GM19452 (cell line): ENCODE measurements around the gene DPF3.

Experiments used
- ATAC-seq: cut with Tn5 transposase; IDR thresholded peaks from one replicate; pipeline ENCODE4 v1.9.1; 2021; ENCODE audit not compliant: unreplicated experiment

Gene DPF3

DNA sequence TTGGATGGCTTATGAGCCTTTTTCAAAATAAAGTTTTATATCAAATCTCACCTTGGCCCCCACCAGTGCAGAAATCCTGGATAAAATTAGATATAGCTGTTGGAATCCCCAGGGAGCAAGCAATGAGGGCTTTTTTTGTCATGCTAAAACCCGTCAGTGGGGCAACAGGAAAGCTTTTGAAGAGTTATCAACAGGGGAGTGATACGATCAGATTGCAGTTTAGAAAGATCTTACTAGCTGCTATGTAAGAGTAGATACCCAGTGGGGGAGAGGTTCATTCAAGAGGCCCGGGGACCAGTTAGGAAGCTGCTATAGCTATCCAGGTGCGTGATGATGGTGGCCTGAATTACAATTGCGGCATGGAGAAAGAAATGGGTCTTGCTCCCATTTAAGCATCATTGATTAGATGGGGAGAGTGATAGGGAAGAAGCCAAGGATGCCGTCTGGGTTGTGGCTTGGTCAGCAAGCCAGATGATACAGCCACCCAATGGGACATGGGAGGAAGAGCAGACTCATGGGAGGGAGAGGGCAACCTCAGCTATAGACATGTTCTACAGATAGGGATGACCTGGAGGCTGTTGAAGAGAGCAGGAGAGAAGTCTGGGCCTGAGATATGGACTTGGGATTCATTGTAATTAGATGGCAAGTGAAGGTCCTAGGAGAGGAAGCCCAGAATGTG, 272.4 kb downstream of the DPF3 start:
- no peak for ATAC-seq

DNA sequence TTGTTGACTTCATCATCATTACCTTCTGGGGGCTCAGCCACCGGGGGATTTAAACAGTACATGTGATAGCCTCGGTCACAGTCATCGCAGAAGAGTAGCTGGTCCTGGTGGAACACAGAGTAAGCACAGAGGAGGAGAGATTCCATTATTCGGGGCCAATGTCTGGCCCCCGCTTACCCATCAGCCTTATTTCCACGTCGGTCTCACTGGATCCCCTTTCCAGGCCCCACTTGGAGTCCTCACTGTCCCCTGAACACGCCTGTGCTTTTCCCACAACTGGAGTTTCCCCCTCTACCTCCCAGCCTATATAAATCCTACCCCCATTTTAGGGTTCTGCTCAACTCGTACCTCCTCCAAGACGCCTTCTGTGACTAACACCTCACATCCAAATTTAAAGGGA, 274.0 kb downstream of the DPF3 start:
- no peak for ATAC-seq

DNA sequence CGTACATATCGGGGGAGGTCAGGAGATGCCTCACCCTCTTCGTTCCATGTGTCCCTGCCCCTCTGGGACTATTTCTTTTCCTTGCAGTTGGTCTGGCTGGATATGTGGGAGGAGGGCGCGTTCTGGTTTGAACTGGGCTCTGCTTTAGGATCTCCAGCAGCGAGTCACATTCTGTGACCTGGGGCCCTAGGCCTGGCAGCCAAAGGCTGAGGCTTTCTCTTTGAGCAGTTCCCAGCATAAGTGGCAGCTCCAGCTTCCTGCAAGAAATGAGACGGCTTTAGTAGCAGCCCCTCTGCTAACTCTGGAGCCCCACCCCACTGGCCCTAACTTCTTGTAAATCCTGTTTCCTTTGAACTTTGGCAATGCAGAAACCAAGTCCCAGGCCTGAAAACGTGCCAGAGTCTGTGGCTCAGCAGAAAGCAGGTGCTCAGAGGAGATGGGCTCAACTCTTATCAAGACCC, 274.8 kb downstream of the DPF3 start:
- no peak for ATAC-seq

DNA sequence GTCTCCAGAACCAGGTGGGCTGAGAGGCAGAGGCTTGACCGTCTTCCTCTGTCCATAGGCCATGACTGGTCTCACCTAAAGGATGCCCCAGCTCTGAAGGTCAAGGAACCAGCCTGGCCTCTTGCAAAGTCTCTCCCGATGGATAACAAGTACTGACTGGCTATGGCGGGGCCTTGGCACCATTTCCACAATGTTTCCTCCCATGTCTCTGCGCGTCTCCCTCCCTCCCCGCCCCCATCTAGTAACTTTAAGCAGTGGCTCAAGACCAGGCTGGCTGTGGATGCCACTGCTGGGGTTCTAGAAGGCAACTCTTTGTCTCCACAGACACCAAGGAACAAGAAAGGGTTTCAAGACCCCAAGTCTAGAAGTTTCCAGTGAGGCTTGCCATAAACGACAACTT, 275.5 kb downstream of the DPF3 start:
- no peak for ATAC-seq

DNA sequence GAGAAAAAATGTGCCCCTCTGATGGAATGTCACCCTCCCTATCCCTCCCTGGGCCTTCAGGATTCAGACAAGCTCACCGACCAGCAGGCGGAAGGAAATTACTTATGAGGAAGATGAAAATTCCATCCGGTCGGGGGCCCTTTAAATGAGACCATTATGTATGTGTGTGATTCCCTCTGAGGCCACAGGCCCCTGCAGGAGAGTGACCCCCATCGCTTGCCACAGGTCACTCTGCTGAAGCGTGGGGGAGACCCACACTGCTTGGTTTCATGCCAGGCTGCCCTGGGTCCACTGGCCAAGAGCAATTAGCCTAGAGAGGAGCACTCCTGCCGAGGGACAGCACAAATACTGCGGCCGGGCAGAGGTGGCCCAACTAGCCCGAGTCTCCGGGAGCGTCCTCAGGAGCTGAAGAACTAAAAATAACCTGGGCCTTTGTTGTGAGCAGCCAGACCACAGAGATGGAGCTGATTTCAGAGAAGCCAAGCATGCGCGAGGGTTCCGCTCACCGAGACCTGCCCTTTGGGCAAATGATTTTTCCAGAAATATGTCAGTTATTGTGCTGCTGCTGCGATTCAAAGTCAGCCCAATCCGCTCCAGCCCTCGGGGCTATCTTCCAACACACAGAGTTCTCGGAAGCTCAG, 276.4 kb downstream of the DPF3 start:
- ATAC-seq = no peak

DNA sequence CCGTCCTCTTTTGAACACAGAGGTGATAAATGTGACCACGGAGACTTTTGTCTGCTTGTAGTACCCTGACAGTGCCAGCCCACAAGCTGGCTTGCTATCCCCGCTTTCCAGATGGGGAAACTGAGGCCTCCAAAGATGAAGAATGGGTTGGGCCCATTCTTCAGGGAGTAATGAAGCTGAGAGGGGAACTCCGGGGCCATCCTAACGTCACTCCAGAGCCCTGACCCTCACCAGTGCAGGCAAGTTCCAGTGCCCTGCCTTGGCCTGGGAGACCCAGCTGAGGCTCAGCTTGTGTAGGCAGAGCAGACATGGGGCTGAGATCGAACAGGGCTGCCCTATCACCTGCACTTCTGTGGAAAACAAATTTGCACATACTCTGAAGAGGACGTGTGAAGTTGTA, 277.1 kb downstream of the DPF3 start:
- ATAC-seq = no peak

DNA sequence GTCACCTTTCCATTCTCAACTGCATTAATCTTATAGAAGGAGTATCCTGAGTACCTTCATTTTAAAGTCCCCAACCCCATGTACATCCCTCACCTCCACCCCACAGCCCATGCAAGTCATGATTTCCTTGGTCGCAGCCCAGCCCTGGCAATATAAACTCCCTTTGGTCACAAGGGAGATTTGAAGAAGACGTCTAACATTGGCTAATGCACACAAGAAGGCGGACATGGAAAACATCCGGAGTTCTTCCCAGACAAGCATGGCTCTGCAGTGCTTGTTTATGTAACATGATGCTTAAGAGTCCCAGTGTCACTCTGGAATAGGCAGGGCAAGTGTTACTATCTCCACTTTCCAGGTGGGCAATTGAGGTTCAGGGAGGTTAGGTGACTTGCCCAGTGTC, 277.6 kb downstream of the DPF3 start:
- ATAC-seq = no peak

DNA sequence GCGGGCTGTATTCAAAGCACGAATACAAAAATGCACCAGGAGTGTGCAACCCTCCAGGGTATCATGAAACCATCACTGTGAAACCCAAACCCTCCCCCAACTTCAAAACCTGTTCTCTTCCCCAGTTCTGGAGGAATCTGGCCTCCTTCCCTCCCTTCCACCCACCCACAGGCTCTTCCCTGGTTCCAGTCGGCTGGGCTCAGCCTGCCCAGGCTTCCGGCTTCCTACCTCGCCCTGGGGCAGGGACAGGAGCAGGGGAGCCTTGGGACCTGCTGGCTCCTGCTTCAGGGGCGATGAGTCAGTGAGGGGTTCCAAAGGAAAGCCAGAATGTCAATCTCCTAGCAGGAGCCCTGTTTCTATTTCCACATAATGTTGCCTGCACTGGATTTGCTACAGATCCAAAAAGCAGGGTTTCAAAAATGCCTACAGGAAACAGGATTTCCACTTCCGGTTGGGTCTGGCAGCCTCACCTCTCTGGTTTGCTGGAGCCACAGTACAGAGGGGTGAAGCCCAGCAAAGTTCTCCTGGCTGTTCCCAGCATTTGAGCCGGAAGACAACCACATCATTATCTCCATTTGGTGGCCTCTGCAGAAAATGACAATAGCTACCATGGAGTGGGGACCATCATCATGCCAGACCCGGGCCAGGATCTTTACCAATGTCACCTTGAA, 278.3 kb downstream of the DPF3 start:
- ATAC-seq = no peak

DNA sequence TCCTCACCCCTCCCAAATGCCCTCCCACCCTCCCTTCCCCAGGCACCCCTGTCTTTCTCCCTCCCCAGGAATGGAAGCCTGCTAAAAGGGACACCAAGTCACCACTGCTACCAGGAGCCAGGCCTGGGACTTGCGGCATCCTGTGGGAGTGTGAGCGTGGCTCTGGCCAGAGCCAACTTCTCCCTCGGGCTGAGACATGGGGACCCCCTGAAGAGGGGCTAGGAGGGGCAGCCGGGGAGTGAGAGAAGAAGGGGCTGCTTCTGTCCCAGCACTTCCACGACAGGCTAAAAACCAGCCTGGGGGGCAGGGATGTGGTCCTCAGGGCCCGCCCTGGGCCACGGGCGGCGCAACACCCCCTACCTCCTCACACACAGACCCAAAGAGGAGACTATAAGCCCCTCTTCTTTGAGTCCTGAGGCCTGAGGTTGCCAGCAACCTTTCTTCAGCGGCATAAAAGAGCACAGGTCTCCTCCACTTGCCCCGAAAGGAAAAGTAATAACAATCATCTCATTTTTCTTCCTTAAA, 278.9 kb downstream of the DPF3 start:
- ATAC-seq = no peak

DNA sequence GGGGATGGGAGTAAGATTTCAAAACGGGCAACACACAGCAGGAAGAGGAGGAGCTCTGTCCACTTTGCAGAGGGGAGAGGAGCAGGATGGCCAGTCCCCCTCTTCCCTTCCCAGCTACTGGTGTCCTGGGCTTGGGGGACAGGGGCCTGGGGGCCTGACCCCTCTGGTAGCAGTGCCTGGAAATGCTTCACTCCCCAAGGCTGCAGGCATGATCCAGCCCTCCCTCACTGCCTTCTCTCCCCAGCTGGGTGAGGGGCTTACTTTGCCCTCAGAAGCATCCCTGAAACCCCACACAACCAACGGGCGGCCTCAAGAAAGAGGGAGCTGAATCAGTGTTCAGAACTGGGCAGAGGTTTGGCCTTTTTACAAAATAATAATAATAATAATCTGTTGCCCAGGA, 279.5 kb downstream of the DPF3 start:
- no peak for ATAC-seq

DNA sequence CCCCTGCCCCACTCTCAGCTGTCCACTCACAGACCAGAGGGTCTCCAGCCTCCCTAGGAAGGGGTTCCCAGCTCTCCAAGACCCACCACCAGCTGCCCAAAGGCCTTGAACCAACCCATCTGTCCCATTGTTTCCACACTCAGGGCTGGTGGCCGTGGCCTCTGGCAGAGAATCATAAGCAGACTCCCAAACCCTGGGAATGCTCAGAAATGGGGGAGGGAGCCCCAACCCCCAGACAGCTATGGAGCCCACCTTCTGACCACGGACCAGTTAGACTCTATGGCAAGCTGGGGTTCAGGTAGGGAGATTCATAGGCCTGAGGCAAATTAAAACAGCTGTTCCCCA, 280.0 kb downstream of the DPF3 start:
- ATAC-seq = no peak

DNA sequence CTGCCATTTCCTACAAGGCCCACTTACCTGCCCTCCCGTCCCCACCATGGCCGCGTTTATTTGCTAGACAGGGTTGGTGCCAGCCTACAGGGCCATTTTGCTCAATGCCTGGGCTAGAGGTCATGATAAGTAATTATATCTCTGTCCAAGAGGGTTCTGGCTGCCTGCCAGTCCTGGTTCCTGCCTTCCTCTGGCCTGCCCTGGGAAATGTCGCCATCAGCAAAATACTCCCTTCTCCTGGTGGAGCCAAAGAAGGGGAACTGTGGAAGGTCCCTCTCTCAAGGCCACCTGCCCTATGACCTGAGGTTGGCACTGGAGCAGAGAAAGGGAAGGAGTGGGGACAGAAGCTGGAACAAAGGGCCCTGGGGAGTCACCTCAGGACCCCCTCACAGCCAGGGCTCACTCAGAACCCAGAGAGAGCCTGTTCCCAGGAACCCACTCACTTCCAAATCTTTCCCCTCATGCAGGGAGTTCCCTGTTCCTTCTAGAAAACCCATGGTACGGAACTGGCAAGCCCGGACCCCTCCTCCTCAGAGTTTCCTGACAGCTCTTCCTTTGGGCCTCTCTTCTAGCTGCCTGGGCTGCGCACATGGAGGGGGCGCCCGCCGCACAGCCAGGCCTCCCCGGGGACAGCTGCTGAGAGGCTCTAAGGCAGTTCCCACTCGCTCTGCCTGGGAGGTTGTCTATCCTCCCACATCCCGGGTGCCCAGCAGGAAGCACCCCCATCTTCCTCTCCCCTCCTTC, 280.5 kb downstream of the DPF3 start:
- ATAC-seq = no peak

DNA sequence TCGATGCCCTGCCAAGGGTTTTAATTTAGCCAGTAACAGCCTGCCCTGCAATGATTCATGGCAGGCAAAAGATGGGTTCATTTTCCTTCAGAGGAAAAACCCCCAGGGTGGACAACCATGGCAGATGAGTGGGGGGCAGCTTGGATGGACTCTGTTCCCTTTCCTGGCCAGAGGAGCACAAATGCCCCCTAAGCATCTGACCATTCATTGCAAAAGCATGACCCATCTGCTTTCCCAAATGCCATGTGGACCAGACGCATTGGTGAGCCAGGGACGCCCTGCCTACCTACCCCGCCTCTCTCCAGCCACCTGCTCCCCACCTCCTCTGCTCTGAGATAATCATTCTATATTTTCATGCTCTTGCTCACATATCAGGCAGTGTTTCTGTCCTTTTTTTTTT, 281.9 kb downstream of the DPF3 start:
- no peak for ATAC-seq

DNA sequence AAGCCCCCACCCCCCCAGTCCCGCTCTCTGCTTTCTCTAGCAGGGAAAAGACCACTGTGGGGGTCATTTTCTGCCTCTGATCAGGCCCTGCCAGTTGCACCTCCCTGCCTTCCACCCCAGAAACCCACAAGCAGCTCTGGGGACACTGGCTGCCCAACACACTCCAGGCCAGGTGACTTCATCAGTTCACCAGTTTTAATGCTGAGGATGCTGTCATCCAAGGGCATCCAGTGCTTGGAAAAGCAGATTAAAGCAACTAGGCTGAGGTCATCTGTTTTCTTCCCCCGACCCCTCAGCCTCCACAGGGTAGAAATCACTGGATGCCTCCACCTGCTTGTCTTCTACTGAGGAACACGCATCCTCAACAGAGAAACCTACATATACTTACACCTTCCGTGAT, 282.4 kb downstream of the DPF3 start:
- ATAC-seq = no peak

DNA sequence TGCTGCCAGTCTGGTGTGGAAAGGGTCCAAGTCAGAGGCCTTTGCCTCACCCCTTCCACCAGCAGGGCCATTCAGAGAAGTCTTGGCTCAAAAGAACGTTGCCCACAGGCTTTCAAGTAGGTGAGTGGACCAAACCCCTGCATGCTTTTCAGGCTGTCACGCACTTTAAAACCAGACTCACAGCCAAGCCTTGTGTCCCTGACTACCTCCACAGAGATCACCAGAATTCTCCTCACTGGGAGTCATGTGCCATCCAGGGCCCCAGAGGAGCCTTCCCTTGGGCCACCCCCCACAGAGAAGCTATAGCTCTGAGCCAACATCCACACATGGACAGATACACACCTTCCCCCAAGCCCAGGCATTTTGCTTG, 283.1 kb downstream of the DPF3 start:
- no peak for ATAC-seq

DNA sequence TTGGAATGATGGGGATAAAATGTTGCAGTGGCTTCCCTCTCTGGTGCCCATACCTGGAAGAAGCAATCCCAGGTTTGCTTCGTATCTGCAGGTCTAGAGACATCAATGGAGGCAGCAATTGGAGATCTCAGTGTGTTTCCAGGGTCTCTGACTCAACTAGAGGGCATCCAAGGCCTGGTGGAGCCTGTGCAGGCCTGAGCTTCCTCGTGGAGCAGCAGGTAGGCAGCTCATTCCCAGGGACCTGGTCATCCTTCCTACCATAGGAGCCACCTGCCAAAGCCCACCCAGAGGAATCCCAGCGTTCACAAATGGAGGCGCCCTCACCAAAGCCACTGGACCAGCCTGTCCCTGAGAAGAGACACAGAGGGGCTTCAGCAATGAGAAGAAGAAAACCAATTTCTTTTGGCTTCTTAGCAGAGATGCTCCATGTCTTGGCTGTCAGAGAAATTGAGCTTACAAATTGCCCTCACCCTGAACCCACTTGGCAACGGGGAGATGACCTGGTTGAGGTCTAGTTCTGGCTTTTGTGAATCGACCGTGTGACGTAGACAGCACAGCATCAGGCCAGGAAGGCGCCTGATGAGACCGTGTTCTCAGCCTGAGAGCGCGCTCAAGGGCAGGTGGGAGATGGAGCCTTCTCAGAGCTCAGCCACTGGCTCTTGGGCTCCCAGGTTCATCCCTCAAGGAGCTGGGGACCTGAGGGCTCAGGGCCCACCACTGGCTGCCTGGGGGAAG, 283.6 kb downstream of the DPF3 start:
- no peak for ATAC-seq

DNA sequence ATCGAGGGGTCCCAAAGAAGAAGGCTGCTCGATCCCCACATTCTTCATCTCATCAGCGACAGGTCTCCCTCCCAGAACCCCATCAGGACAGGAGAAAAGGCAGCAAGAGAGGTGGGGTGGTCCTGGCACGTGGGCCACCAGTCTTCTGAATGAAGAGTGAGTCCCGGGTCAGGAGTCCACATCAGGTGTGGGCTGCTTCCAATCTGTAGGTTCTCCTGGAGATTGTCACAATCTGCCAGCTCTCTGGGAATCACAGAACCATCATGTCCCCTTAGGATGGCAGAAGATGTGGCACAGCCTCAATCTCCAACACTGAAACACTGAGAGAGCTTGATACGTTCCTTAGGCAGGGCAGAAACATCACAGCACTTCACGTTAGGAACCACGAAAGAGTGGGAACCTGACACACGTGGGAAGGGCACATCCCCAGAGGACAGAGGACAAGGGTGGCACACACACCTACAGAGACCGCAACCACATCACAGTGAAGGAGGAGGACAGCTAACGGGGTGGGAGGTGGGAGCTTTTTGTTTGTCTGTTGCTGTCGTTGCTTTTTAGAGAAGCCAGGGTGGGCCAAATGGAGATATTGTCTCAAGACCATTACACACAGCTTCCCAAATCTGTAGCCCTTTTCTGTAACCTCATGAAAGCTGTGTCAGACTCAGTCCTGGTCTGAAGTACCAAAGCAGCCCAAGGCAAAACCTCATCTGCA, 284.5 kb downstream of the DPF3 start:
- no peak for ATAC-seq

DNA sequence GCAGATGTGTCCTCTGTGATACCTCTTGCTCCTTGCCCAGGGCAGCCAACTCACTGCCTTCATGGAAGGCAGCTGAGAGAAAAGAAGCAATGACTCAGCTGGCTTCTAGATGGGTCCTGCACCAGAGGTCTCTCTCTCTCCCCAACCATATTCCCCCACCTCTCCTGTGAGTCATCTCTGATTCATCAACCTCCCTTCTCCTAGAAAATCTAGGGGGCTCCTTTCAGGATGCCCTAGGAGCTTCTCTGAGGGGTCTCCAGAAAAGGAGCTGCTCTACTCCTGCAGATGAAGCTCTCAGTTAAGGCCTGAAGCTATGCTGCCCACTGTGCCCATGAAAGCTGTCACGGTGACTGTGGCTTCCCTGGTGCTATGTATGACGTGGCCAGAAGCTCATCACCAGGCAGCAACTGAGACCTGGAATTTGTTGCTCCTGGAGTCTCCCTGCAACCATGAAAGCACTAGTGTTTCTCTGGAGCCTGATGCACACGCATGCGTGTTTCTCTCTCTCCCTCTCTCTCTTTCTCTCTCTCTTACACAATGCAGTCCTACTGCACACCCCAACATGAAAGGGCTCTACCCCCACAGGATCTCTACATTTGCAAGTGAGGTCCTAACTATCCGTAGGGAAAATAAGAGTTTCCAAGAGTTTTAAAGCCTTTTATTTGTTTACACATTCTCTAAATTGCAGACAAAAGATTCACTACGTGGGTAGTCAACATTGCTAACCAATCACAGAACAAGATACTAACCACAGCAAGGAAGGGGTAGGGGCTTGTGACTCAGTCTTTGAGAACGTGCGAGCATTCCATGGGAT, 285.3 kb downstream of the DPF3 start:
- no peak for ATAC-seq

DNA sequence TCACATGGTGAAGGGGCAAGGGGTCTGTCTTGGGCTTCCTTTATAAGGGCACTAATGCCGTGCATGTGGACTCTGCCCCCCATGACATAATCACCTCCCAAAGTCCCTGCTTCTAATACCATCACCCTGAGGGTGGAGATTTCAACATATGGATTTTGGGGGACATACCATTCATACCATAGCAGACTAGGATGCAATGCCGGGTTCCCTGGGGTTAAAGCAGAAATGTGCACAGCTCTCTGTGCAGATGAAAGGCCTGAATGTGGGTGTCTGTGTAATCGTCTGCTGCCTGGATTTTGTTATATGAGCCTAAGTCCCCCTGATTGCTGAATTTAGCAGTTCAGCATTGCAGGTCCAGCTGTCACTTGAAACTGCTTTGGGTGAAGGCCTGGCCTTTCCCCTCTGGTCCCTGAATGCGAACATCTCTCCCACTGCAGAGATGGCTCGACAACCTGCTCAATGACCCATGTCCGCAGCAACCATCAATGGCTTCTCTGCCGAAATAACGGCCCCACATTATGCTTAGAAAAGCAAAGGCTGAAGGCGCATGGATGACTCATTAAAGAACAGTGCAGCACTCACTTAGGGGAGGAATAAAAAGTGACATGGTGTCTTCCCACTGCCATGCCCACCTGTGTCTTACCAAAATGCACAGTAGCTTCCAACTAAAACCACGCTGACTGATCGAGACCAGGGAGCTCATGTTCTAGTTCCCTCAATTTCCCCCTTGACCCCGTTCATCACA, 286.3 kb downstream of the DPF3 start:
- ATAC-seq = no peak
